HG03469 (cell line): Measurements from ENCODE around the gene ITPK1.
"Not testable (repeated sequence)": the region's sequence is repeated elsewhere in the genome, so short reads cannot be mapped to it uniquely, and the experiment has no call there.

Experiments used
- ATAC-seq: cut with Tn5 transposase; IDR thresholded peaks from one replicate; pipeline ENCODE4 v1.9.1; 2021; ENCODE audit warnings: mild to moderate bottlenecking, moderate library complexity, moderate number of reproducible peaks; ENCODE audit not compliant: unreplicated experiment

ITPK1 gene

GRCh38 chr14:93115821-93116675 lies at the start of gene ITPK1:
Gene ITPK1 (minus strand): TSS chr14:93115925. CDS start chr14:93115163, 762 bp downstream.
- ATAC-seq = peak; percentile 19

GRCh38 chr14:93163564-93163963 lies 47.8 kb upstream of the ITPK1 start:
- ATAC-seq = no peak

DNA sequence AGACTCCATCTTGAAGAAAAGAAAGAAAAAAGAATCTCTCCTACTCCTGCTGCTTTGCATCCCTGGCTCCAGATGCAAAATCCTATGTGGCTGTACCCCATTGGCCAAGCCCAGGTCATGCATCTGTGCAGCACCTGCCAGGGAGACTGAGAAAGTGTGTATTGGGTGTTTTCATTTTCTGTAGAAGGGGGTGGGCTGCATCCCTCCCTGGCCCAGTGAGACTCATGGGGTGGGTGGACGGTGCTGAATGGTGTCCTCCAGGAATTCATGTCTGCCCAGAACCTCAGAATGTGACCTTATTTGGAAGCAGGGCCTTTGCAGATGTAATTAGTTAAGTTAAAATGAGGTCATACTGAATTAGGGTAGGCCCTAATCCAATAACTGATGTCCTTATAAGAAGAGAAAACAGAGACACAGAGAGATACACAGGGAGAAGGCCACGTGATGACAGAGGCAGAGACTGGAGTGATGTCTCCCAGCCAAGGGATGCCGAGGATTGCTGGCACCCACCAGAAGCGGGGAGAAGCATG lies 45.8 kb upstream of the ITPK1 start:
- ATAC-seq = no peak

- ATAC-seq = no peak
Measured at GRCh38 chr14:93160353-93160801, 44.7 kb upstream of the ITPK1 start.

- ATAC-seq = not testable (repeated sequence)
Measured at GRCh38 chr14:93159625-93160352, 44.1 kb upstream of the ITPK1 start.

DNA sequence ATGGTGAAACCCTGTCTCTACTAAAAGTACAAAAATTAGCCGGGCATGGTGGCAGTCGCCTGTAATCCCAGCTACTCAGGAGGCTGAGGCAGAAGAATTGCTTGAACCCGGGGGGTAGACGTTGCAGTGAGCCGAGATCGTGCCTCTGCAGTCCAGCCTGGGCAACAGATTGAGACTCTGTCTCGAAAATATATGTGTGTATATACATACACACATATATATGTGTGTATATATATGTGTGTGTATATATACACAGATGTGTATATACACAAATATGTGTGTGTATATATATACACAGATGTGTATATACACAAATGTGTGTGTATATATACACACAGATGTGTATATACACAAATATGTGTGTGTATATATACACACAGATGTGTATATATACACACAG lies 42.6 kb upstream of the ITPK1 start:
- not testable (repeated sequence) for ATAC-seq

GRCh38 chr14:93156693-93157369 lies 41.1 kb upstream of the ITPK1 start:
- ATAC-seq = no peak

DNA sequence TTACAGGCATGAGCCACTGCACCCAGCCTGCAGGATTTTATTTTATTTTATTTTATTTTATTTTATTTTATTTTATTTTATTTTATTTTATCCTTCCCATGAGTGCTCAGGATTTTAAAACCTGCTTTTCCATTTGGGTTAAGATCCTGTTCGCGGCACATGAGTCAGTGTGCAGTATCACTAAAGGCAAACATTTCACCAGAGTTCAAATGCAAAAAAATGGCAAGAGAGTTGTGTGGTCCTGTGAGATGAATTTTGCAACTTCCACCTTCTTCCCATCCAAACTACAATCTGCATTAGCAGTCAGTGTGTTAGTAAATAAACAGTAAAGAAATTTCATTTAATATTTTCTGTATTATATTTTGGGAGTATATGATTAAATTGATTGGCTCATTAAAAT lies 39.9 kb upstream of the ITPK1 start:
- no peak for ATAC-seq

- ATAC-seq = no peak
Measured at GRCh38 chr14:93153121-93153520, 37.4 kb upstream of the ITPK1 start.

DNA sequence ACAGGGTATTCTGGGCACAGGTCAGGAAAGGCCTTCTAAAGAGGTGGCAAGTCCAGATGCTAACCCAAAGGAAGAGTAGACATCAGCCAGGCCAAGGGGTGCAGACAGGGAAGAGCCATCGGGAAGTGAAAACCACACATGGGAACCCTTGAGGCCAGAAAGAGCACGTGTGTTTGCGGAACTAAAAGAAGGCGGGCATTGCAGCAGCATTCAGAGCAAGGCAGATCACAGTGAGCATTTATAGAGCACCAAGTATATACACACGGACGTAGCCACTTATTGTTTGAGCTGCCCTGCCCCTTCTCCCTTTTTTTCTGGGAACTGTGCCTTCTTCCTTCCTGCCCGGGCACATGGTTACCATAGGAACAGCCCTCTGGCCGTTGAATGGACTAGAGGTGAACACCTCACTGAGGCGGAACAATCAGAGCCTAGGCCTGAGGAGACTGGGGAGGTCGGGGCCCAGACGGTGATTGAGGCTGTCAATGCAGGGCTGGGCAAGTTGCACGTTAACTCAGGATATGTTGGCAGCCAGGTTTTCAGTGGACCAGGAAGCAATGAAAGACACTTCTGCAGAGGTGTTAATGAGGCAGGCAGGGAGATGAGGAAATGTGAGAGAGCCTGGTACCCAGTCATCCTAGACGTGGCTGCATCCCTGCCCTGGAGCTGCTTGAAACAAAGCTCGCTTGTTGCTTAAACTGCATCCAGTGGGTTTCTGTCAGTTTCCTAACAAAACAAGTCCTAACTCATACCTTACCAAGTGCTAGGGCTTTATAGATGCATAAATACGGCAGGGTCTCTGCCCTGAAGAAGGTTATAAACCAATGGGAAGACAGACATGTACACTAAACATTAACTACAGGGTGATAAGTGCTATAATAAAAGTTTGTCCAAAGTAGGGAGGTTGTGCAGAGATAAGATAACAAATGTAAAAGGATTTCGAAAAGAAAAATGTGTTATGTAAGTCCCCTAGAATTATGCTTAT lies 34.8 kb upstream of the ITPK1 start:
- no peak for ATAC-seq

GRCh38 chr14:93148979-93149378 lies 33.3 kb upstream of the ITPK1 start:
- no peak for ATAC-seq

GRCh38 chr14:93146119-93146518 lies 30.4 kb upstream of the ITPK1 start:
- no peak for ATAC-seq

- no peak for ATAC-seq
Measured at GRCh38 chr14:93142854-93143652, 27.3 kb upstream of the ITPK1 start.

GRCh38 chr14:93137864-93138263 lies 22.1 kb upstream of the ITPK1 start:
- no peak for ATAC-seq

DNA sequence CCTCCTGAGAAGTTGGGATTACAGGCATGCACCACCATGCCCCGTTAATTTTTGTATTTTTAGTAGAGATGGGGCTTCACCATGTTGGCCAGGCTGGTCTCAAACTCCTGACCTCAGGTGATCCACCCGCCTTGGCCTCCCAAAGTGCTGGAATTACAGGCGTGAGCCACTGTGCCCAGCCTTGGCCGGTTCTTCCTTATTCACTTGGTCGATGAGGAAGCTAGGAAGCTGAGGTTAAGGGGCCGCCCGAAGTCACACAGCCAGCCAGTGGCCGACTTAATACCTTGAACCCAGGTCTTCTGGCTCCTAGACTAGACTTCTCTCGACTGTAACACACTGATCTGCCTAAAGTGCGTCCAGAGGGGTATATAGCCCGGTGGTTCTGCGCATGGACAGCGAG lies 20.8 kb upstream of the ITPK1 start:
- not testable (repeated sequence) for ATAC-seq

GRCh38 chr14:93136009-93136408 lies 20.3 kb upstream of the ITPK1 start:
- no peak for ATAC-seq

DNA sequence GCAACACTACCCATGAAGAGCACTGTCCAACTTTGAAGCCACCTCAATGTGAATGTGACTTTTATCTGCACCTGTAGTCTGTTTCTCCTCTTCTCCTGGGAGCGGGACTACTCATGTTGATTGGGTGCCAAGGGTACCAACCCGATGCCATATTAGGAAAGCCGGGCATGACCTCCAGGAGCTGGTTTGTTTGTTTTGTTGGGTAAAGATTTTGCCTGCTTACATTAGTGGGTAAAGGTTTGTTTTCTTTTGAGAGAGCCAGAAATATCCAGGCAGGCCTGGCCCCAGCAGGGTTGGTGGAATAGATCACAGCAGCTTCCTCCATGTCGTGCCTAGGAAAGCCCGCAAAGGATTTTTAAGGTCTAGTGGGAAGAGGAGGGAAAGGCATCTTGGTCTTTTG lies 19.7 kb upstream of the ITPK1 start:
- ATAC-seq = no peak

DNA sequence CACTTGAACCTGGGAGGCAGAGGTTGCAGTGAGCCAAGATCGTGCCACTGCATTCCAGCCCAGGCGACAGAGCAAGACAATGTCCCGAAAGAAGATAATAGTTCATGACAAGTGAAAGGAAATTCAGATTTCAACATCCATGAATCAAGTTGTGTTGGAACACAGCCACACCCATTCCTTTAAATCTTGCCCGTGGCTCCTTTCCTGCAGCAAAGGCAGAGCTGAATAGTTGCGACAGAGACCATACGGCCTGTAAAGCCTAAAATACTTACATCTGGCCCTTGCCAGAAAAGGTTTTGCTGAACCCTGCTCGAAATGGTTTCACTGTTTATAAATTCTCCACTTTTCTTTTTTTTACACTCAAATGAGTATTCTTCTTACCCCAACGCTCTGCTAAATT lies 17.7 kb upstream of the ITPK1 start:
- ATAC-seq = no peak

DNA sequence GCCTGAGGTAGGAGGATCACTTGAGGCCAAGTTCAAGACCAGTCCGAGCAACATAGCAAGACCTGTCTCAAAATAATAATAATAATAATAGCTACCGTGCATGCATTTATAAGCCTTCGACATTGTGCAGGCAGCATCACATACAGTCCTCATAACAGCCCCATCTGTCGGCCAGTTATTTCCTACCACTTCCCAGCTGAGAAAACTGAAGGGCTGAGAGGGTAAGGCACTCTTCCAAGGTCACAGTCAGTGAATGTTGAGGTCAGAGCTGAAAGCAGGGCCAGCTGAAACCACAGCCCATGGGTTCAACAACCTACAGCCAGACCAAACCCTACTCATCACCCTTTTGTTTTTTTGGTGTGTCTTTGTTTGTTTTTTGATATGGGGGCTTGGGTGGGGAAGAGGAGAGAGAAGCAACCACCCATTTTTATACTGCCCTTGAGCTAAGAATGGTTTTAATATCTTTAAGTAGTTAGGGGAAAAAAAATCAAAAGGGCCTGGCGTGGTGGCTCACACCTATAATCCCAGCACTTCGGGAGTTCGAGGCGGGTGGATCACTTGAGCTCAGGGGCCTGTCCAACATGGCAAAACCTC lies 16.8 kb upstream of the ITPK1 start:
- no peak for ATAC-seq
